Measurements from ENCODE around the gene SPAG9.

DNA sequence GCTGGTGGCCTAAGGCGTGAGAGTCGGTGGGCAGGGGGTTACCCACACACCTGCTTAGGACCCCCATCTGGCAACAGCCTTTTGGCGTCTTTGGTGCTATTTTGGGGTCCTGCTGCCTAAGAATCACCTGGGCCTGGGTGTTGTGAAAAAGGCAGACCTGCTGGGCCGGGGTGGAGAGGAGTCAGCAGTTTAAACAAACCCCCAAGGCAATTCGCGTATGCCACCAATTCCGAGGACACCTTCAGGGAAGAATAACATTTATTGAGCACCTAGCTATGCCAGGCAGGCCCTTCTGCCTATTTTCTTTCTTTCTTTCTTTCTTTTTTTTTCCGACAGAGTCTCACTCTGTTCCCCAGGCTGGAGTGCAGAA, 200.6 kb downstream of the SPAG9 start:
- TF ChIP-seq, protein P1, sequence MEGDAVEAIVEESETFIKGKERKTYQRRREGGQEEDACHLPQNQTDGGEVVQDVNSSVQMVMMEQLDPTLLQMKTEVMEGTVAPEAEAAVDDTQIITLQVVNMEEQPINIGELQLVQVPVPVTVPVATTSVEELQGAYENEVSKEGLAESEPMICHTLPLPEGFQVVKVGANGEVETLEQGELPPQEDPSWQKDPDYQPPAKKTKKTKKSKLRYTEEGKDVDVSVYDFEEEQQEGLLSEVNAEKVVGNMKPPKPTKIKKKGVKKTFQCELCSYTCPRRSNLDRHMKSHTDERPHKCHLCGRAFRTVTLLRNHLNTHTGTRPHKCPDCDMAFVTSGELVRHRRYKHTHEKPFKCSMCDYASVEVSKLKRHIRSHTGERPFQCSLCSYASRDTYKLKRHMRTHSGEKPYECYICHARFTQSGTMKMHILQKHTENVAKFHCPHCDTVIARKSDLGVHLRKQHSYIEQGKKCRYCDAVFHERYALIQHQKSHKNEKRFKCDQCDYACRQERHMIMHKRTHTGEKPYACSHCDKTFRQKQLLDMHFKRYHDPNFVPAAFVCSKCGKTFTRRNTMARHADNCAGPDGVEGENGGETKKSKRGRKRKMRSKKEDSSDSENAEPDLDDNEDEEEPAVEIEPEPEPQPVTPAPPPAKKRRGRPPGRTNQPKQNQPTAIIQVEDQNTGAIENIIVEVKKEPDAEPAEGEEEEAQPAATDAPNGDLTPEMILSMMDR (IDR thresholded peaks at IDR 0.05 in 8 of 11, conservative IDR thresholded peaks at IDR 0.05 in 3 of 11): no peak
- TF ChIP-seq POLR2AphosphoS5 (IDR thresholded peaks at IDR 0.05): no peak
